Memory B cell (primary cell): ENCODE results near the gene PRB2.
"Not testable (repeated sequence)": the region's sequence is repeated elsewhere in the genome, so short reads cannot be mapped to it uniquely, and the experiment has no call there.

ENCODE experiments used
- ATAC-seq: fragments of 150-1000 bp; cut with Tn5 transposase; 2 replicates; pipeline ENCODE4 v1.10.0; 2021; ENCODE audit warnings: low read depth, mild to moderate bottlenecking, moderate library complexity
- DNase-seq, 2 donors: peaks; one replicate each; pipeline ENCODE4 v3.0.0; 2022; ENCODE audit warnings: low spot score in 2 of 2
- H3K27ac Mint-ChIP-seq: one replicate; pipeline ENCODE4 v1.8.0; 2022; ENCODE audit warnings: mild to moderate bottlenecking, moderate library complexity, mixed read lengths
- H3K27me3 Mint-ChIP-seq: one replicate; pipeline ENCODE4 v1.8.0; 2022; ENCODE audit warnings: mixed read lengths
- H3K36me3 Mint-ChIP-seq: one replicate; pipeline ENCODE4 v1.8.0; 2022; ENCODE audit warnings: mild to moderate bottlenecking, mixed read lengths
- H3K4me1 Mint-ChIP-seq: one replicate; pipeline ENCODE4 v1.8.0; 2022; ENCODE audit warnings: mixed read lengths
- H3K4me3 Mint-ChIP-seq: one replicate; pipeline ENCODE4 v1.8.0; 2022; ENCODE audit warnings: mild to moderate bottlenecking, moderate library complexity, mixed read lengths
- H3K9me3 Mint-ChIP-seq: one replicate; pipeline ENCODE4 v1.8.0; 2022; ENCODE audit warnings: mixed read lengths

The PRB2 gene

GRCh38 chr12:11395467-11395866, at the start of gene PRB2:
PRB2 (minus strand) TSS chr12:11395567; CDS start chr12:11395529, 38 bp downstream.
- not testable (repeated sequence) for H3K27me3 Mint-ChIP-seq, ATAC-seq, H3K36me3 Mint-ChIP-seq, H3K27ac Mint-ChIP-seq, H3K9me3 Mint-ChIP-seq, DNase-seq, H3K4me3 Mint-ChIP-seq, H3K4me1 Mint-ChIP-seq

GRCh38 chr12:11437966-11438365, 42.6 kb upstream of the PRB2 start:
- Mint-ChIP-seq H3K27me3 (no peaks in the 10 kb centered on the region), H3K4me1 (no peaks in the 10 kb centered on the region), H3K9me3 (peaks cover 1% of the 10 kb centered on the region), H3K27ac (no peak overlapping the region), H3K36me3 (peaks cover 2% of the 10 kb centered on the region), H3K4me3 (no peak overlapping the region)
- ATAC-seq (no peak), DNase-seq (no peak)

- ATAC-seq: no peak
- peaks cover 1% of the 10 kb centered on the region for H3K27me3 Mint-ChIP-seq
- H3K4me3 Mint-ChIP-seq: no peak overlapping the region
- no peaks in the 10 kb centered on the region for H3K9me3 Mint-ChIP-seq
- H3K4me1 Mint-ChIP-seq: no peaks in the 10 kb centered on the region
- peaks cover 4% of the 10 kb centered on the region for H3K36me3 Mint-ChIP-seq
- H3K27ac Mint-ChIP-seq: no peak overlapping the region
- DNase-seq: no peak
These were observed 38.3 kb upstream of the PRB2 start for GRCh38 chr12:11433664-11434063.

- peaks cover 1% of the 10 kb centered on the region for H3K27me3 Mint-ChIP-seq
- DNase-seq (no peak), ATAC-seq (no peak)
- H3K4me1 Mint-ChIP-seq: no peaks in the 10 kb centered on the region
- H3K4me3 Mint-ChIP-seq: no peak overlapping the region
- H3K9me3 Mint-ChIP-seq: no peaks in the 10 kb centered on the region
- no peak overlapping the region for H3K27ac Mint-ChIP-seq
- H3K36me3 Mint-ChIP-seq: peaks cover 4% of the 10 kb centered on the region
These were observed 36.1 kb upstream of the PRB2 start for GRCh38 chr12:11431486-11431885.

GRCh38 chr12:11427341-11427740, 32.0 kb upstream of the PRB2 start:
- peaks cover 3% of the 10 kb centered on the region for H3K9me3 Mint-ChIP-seq

GRCh38 chr12:11412731-11413130, 17.4 kb upstream of the PRB2 start:
- Mint-ChIP-seq H3K27ac (no peak overlapping the region), H3K9me3 (peaks cover 4% of the 10 kb centered on the region), H3K4me1 (no peaks in the 10 kb centered on the region), H3K4me3 (no peak overlapping the region), H3K27me3 (peaks cover 1% of the 10 kb centered on the region), H3K36me3 (peaks cover 21% of the 10 kb centered on the region)
- no peak for DNase-seq
- ATAC-seq: no peak

More at GRCh38 chr12:11427341-11427740, 32.0 kb upstream of the PRB2 start:
- DNase-seq: no peak
- H3K27me3 Mint-ChIP-seq: peaks cover 1% of the 10 kb centered on the region
- H3K4me3 Mint-ChIP-seq: no peak overlapping the region
- no peak for ATAC-seq
- no peaks in the 10 kb centered on the region for H3K4me1 Mint-ChIP-seq
- no peak overlapping the region for H3K27ac Mint-ChIP-seq
- peaks cover 3% of the 10 kb centered on the region for H3K36me3 Mint-ChIP-seq

GRCh38 chr12:11408096-11408495, 12.7 kb upstream of the PRB2 start:
- Mint-ChIP-seq H3K27me3 (peaks cover 1% of the 10 kb centered on the region), H3K4me1 (no peaks in the 10 kb centered on the region), H3K36me3 (peaks cover 20% of the 10 kb centered on the region), H3K9me3 (peaks cover 3% of the 10 kb centered on the region), H3K27ac (no peak overlapping the region), H3K4me3 (no peak overlapping the region)
- DNase-seq: no peak
- ATAC-seq: no peak

- no peak for ATAC-seq
- DNase-seq: no peak
- Mint-ChIP-seq H3K4me3 (no peak overlapping the region), H3K4me1 (no peaks in the 10 kb centered on the region), H3K27me3 (no peaks in the 10 kb centered on the region), H3K27ac (no peak overlapping the region), H3K36me3 (peaks cover 1% of the 10 kb centered on the region), H3K9me3 (no peaks in the 10 kb centered on the region)
These were observed 2.0 kb upstream of the PRB2 start for GRCh38 chr12:11397366-11397765.

- not testable (repeated sequence) for H3K36me3 Mint-ChIP-seq, H3K4me3 Mint-ChIP-seq, H3K9me3 Mint-ChIP-seq, DNase-seq, ATAC-seq, H3K27ac Mint-ChIP-seq, H3K4me1 Mint-ChIP-seq, H3K27me3 Mint-ChIP-seq
These were observed 3.9 kb downstream of the PRB2 start for GRCh38 chr12:11391456-11391855.

- ATAC-seq, H3K27ac Mint-ChIP-seq, H3K4me1 Mint-ChIP-seq, DNase-seq, H3K4me3 Mint-ChIP-seq, H3K27me3 Mint-ChIP-seq: not testable (repeated sequence)
- peaks cover 12% of the 10 kb centered on the region for H3K9me3 Mint-ChIP-seq
- H3K36me3 Mint-ChIP-seq: peaks cover 24% of the 10 kb centered on the region
These were observed 17.9 kb downstream of the PRB2 start for GRCh38 chr12:11377420-11377819.

- Mint-ChIP-seq H3K9me3 (no peaks in the 10 kb centered on the region), H3K4me3 (no peak overlapping the region), H3K36me3 (peaks cover 2% of the 10 kb centered on the region), H3K4me1 (no peaks in the 10 kb centered on the region), H3K27me3 (no peaks in the 10 kb centered on the region), H3K27ac (no peak overlapping the region)
- DNase-seq (no peak), ATAC-seq (no peak)
These were observed 34.2 kb downstream of the PRB2 start for GRCh38 chr12:11361151-11361550.

GRCh38 chr12:11360205-11360883, 35.0 kb downstream of the PRB2 start:
- H3K27me3 Mint-ChIP-seq, H3K4me1 Mint-ChIP-seq, H3K9me3 Mint-ChIP-seq, DNase-seq, H3K27ac Mint-ChIP-seq, ATAC-seq, H3K36me3 Mint-ChIP-seq, H3K4me3 Mint-ChIP-seq: not testable (repeated sequence)

- not testable (repeated sequence) for H3K27me3 Mint-ChIP-seq, ATAC-seq, H3K27ac Mint-ChIP-seq, H3K4me1 Mint-ChIP-seq, H3K36me3 Mint-ChIP-seq, DNase-seq, H3K4me3 Mint-ChIP-seq, H3K9me3 Mint-ChIP-seq
These were observed 43.6 kb downstream of the PRB2 start for GRCh38 chr12:11351736-11352135.

GRCh38 chr12:11348439-11348838, 46.9 kb downstream of the PRB2 start:
- H3K9me3 Mint-ChIP-seq: peaks cover 7% of the 10 kb centered on the region

GRCh38 chr12:11347810-11348209, 47.6 kb downstream of the PRB2 start:
- H3K9me3 Mint-ChIP-seq: peaks cover 7% of the 10 kb centered on the region

More at GRCh38 chr12:11348439-11348838, 46.9 kb downstream of the PRB2 start:
- no peak for DNase-seq
- H3K27me3 Mint-ChIP-seq: peaks cover 3% of the 10 kb centered on the region
- H3K36me3 Mint-ChIP-seq: peaks cover 5% of the 10 kb centered on the region
- no peak for ATAC-seq
- H3K4me3 Mint-ChIP-seq: no peak overlapping the region
- no peak overlapping the region for H3K27ac Mint-ChIP-seq
- H3K4me1 Mint-ChIP-seq: peaks cover 3% of the 10 kb centered on the region

More at GRCh38 chr12:11347810-11348209, 47.6 kb downstream of the PRB2 start:
- H3K27me3 Mint-ChIP-seq: peaks cover 3% of the 10 kb centered on the region
- ATAC-seq: no peak
- H3K36me3 Mint-ChIP-seq: peaks cover 5% of the 10 kb centered on the region
- no peak for DNase-seq
- H3K27ac Mint-ChIP-seq: no peak overlapping the region
- H3K4me3 Mint-ChIP-seq: no peak overlapping the region
- peaks cover 3% of the 10 kb centered on the region for H3K4me1 Mint-ChIP-seq
